Neural progenitor cell (in vitro differentiated cells): Measurements from ENCODE around the gene TRIM65. TPM values are rescaled to one million over a fixed set of nuclear protein-coding genes. Genes with fewer than 3 reads are reported as not detected.

ENCODE experiments used
- DNase-seq: peaks from one replicate; pipeline ENCODE4 v3.0.0-alpha.2; 2016; ENCODE audit warnings: low spot score
- H2AFZ ChIP-seq: fragments of 200-600 bp; sonication (generic); replicated peaks from 2 replicates; pipeline ENCODE4 v1.6.1; 2016; ENCODE audit warnings: antibody characterized with exemption
- H3F3A ChIP-seq: fragments of 200-600 bp; sonication (generic); 2 replicates; pipeline ENCODE4 v1.6.1; 2016; ENCODE audit warnings: antibody characterized with exemption, low read depth
- H3K27ac ChIP-seq: fragments of 200-600 bp; sonication (generic); 2 replicates; pipeline ENCODE4 v1.5.1; 2016; ENCODE audit warnings: mild to moderate bottlenecking
- H3K27me3 ChIP-seq: fragments of 200-600 bp; sonication (generic); 2 replicates; pipeline ENCODE4 v1.6.1; 2016; ENCODE audit warnings: mild to moderate bottlenecking, moderate library complexity
- H3K36me3 ChIP-seq: fragments of 200-600 bp; sonication (generic); 2 replicates; pipeline ENCODE4 v1.5.1; 2016
- H3K4me1 ChIP-seq: fragments of 200-600 bp; sonication (generic); 2 replicates; pipeline ENCODE4 v1.6.1; 2016; ENCODE audit warnings: mixed run types
- H3K4me2 ChIP-seq: fragments of 200-600 bp; sonication (generic); 2 replicates; pipeline ENCODE4 v1.6.1; 2016
- H3K4me3 ChIP-seq: fragments of 200-600 bp; sonication (generic); 2 replicates; pipeline ENCODE4 v1.5.1; 2016
- H3K79me2 ChIP-seq: fragments of 200-600 bp; sonication (generic); 2 replicates; pipeline ENCODE4 v1.6.1; 2016; ENCODE audit warnings: low read depth
- H3K9ac ChIP-seq: fragments of 200-600 bp; sonication (generic); 2 replicates; pipeline ENCODE4 v1.6.1; 2016
- H3K9me3 ChIP-seq: fragments of 200-600 bp; sonication (generic); 2 replicates; pipeline ENCODE4 v1.5.1; 2016; ENCODE audit warnings: low read depth
- H4K20me1 ChIP-seq: fragments of 200-600 bp; sonication (generic); 2 replicates; pipeline ENCODE4 v1.6.1; 2016; ENCODE audit warnings: low read depth
- H3K27ac Mint-ChIP-seq: 3 replicates; pipeline ENCODE4 v1.8.0; 2021; ENCODE audit warnings: mixed read lengths
- H3K27me3 Mint-ChIP-seq: 2 replicates; pipeline ENCODE4 v1.8.0; 2022; ENCODE audit warnings: low read depth, mild to moderate bottlenecking, inconsistent platforms, moderate library complexity, mixed read lengths; ENCODE audit not compliant: insufficient read depth
- H3K36me3 Mint-ChIP-seq: 3 replicates; pipeline ENCODE4 v1.8.0; 2021; ENCODE audit warnings: mixed read lengths
- H3K4me1 Mint-ChIP-seq: 3 replicates; pipeline ENCODE4 v1.8.0; 2021; ENCODE audit warnings: mixed read lengths
- H3K4me3 Mint-ChIP-seq: 3 replicates; pipeline ENCODE4 v1.8.0; 2021; ENCODE audit warnings: mild to moderate bottlenecking, moderate library complexity, mixed read lengths
- H3K9me3 Mint-ChIP-seq: 3 replicates; pipeline ENCODE4 v1.8.0; 2020; ENCODE audit warnings: mixed read lengths
- EZH2 ChIP-seq: fragments of 200-600 bp; sonication (generic); IDR thresholded peaks from 2 replicates; pipeline ENCODE4 v1.6.1; 2017; ENCODE audit warnings: antibody characterized with exemption, mild to moderate bottlenecking, moderate library complexity
- EZH2phosphoT487 ChIP-seq: fragments of 200-600 bp; sonication (generic); IDR thresholded peaks from 2 replicates; pipeline ENCODE4 v1.6.1; 2017; ENCODE audit warnings: antibody characterized with exemption
- total RNA-seq: library from RNA; depleted of rRNA; stranded (reverse); fragments of >200 nt; gene quantifications from 2 replicates; pipeline ENCODE4 v1.2.3, GENCODE V29; 2015; ENCODE audit warnings: low replicate concordance
- TF ChIP-seq, protein P1 (sequence below): fragments of 200-600 bp; sonication (generic); IDR thresholded peaks from 2 replicates; pipeline ENCODE4 v1.5.1; 2017; ENCODE audit warnings: antibody characterized with exemption, mild to moderate bottlenecking

The TRIM65 gene
- total RNA-seq, 1 donor from 2014 or later: 17.2 TPM

DNA sequence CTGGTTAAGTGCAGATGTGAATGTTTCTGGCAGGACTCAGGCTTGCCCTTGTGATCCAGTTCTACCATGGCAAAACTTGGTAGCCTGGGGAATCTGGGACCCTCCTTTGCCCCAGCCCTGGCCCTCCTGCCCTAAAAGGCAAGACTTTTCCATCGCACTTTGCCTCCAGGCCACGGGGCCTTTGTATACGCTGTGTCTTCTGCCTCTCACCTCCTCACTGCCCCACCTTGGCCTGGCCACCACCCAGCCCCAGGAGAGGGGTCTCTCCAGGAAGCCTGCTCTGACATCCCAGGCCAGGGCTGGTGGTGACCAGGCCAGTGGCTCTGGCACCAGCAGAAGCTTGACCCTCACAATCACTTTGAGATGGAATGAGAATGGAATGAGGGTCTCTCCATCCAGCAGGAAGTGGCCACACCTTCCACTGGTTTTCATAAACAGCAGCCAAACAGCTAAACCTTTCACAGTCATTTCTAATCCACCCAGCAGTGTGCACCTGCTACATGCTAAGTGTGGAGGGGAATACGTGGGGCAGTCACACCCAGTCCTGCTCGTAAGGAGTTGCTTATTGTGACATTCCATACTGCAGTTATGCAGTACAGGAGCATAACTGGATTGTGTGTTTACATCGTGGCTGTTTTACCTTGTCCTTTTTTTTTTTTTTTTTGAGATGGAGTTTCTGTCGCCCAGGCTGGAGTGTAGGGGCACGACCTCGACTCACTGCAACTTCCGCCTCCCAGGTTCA lies 9.6 kb upstream of the TRIM65 start:
- Histone ChIP-seq H3K4me1 (peaks cover 9% of the 10 kb centered on the region), H4K20me1 (no peaks in the 10 kb centered on the region), H3K4me3 (no peak overlapping the region), H3K79me2 (peaks cover 18% of the 10 kb centered on the region), H3F3A (peaks cover 30% of the 10 kb centered on the region), H3K4me2 (no peak overlapping the region), H3K27me3 (no peaks in the 10 kb centered on the region), H3K36me3 (no peaks in the 10 kb centered on the region), H3K9me3 (no peaks in the 10 kb centered on the region), H2AFZ (no peak overlapping the region), H3K9ac (no peak overlapping the region), H3K27ac (no peak overlapping the region)
- Mint-ChIP-seq H3K27me3 (peaks cover 3% of the 10 kb centered on the region), H3K36me3 (peaks cover 4% of the 10 kb centered on the region), H3K9me3 (no peaks in the 10 kb centered on the region), H3K4me3 (peak overlapping the region; percentile 62), H3K4me1 (peaks cover 3% of the 10 kb centered on the region), H3K27ac (peak overlapping the region; percentile 29)
- TF ChIP-seq, protein P1, sequence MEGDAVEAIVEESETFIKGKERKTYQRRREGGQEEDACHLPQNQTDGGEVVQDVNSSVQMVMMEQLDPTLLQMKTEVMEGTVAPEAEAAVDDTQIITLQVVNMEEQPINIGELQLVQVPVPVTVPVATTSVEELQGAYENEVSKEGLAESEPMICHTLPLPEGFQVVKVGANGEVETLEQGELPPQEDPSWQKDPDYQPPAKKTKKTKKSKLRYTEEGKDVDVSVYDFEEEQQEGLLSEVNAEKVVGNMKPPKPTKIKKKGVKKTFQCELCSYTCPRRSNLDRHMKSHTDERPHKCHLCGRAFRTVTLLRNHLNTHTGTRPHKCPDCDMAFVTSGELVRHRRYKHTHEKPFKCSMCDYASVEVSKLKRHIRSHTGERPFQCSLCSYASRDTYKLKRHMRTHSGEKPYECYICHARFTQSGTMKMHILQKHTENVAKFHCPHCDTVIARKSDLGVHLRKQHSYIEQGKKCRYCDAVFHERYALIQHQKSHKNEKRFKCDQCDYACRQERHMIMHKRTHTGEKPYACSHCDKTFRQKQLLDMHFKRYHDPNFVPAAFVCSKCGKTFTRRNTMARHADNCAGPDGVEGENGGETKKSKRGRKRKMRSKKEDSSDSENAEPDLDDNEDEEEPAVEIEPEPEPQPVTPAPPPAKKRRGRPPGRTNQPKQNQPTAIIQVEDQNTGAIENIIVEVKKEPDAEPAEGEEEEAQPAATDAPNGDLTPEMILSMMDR: no peak
- TF ChIP-seq EZH2 (no peak), EZH2phosphoT487 (no peak)
- no peak for DNase-seq

- Histone ChIP-seq H3K27me3 (no peaks in the 10 kb centered on the region), H3K4me1 (peaks cover 9% of the 10 kb centered on the region), H4K20me1 (no peaks in the 10 kb centered on the region), H3K36me3 (no peaks in the 10 kb centered on the region), H3K9ac (peak within 1 kb of the TSS; percentile 90), H3F3A (peaks cover 24% of the 10 kb centered on the region), H3K4me2 (peak within 1 kb of the TSS; percentile 83), H3K4me3 (peak within 1 kb of the TSS; percentile 94), H3K27ac (peak within 1 kb of the TSS; percentile 54), H3K79me2 (peaks cover 18% of the 10 kb centered on the region), H3K9me3 (no peaks in the 10 kb centered on the region), H2AFZ (peak within 1 kb of the TSS; percentile 67)
- Mint-ChIP-seq H3K9me3 (no peaks in the 10 kb centered on the region), H3K27me3 (peaks cover 5% of the 10 kb centered on the region), H3K4me3 (peak within 1 kb of the TSS; percentile 97), H3K36me3 (peaks cover 4% of the 10 kb centered on the region), H3K4me1 (peaks cover 3% of the 10 kb centered on the region), H3K27ac (peak within 1 kb of the TSS; percentile 86)
- DNase-seq: peak; percentile 98
- TF ChIP-seq, protein P1: peak; percentile 99
- TF ChIP-seq EZH2phosphoT487: no peak
Measured at GRCh38 chr17:75904749-75905521, 8.2 kb upstream of the TRIM65 start, which contains the start of gene MRPL38. Gene MRPL38 (minus strand): TSS chr17:75904884. CDS start chr17:75904875, 9 bp downstream.

GRCh38 chr17:75902406-75902805 lies 5.7 kb upstream of the TRIM65 start:
- Histone ChIP-seq H3K36me3 (no peaks in the 10 kb centered on the region), H3K9me3 (no peaks in the 10 kb centered on the region), H3K4me2 (no peak overlapping the region), H2AFZ (no peak overlapping the region), H4K20me1 (no peaks in the 10 kb centered on the region), H3K27ac (no peak overlapping the region), H3K79me2 (peaks cover 18% of the 10 kb centered on the region), H3K4me1 (peaks cover 9% of the 10 kb centered on the region), H3K4me3 (no peak overlapping the region), H3F3A (peaks cover 33% of the 10 kb centered on the region), H3K27me3 (no peaks in the 10 kb centered on the region), H3K9ac (no peak overlapping the region)
- TF ChIP-seq EZH2phosphoT487 (no peak), EZH2 (no peak)
- TF ChIP-seq, protein P1: no peak
- H3K4me3 Mint-ChIP-seq: no peak overlapping the region
- no peak for DNase-seq
- no peak overlapping the region for H3K27ac Mint-ChIP-seq
- H3K4me1 Mint-ChIP-seq: peaks cover 7% of the 10 kb centered on the region
- no peaks in the 10 kb centered on the region for H3K9me3 Mint-ChIP-seq
- H3K27me3 Mint-ChIP-seq: peaks cover 6% of the 10 kb centered on the region
- H3K36me3 Mint-ChIP-seq: peaks cover 2% of the 10 kb centered on the region
